ENCODE results near the gene ANKRD13D. TPM values are rescaled to one million over a fixed set of nuclear protein-coding genes. Genes with fewer than 3 reads are reported as not detected.

ANKRD13D gene
- total and polyA plus RNA-seq, 9 donors, result 5.6 to 60.9 (median 41.3) TPM

DNA sequence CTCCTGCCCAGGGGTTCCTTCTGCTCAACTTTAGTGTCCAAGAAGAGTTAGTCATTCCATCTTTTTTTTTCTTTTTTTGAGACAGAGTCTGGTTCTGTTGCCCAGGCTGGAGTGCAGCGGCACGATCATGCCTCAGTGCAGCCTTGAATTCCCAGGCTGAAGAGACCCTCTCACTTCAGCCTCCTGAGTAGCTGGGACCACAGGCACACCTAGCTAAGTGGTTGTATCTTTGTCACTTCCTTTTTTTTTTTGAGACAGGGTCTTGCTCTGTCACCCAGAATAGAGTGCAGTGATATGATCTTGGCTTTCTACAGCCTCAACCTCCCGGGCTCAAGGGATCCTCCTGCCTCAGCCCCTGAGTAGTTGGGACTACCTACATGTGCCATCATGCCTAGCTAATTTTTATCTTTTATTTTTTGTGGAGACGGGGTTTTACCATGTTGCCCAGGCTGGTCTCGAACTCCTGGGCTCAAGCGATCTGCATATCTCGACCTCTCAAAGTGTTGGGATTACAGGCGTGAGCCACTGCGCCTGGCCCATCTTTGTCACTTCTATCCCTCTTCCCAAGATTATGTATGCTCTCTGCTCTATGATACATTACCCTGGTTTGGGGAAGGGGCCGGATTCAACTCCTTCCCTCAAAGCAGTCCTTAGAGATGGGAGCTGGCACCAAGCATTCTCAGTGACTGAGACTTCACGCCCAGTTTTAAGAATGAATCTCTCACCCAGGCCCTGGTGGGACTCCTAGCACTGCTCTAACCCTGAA lies 24.2 kb downstream of the ANKRD13D start:
- intact Hi-C loops (cut with DNase I), result no loop called here
- TF ChIP-seq POLR2A (IDR thresholded peaks at IDR 0.05) (no peak), EP300 (IDR thresholded peaks at IDR 0.05) (no peak)
- TF ChIP-seq, protein P1, sequence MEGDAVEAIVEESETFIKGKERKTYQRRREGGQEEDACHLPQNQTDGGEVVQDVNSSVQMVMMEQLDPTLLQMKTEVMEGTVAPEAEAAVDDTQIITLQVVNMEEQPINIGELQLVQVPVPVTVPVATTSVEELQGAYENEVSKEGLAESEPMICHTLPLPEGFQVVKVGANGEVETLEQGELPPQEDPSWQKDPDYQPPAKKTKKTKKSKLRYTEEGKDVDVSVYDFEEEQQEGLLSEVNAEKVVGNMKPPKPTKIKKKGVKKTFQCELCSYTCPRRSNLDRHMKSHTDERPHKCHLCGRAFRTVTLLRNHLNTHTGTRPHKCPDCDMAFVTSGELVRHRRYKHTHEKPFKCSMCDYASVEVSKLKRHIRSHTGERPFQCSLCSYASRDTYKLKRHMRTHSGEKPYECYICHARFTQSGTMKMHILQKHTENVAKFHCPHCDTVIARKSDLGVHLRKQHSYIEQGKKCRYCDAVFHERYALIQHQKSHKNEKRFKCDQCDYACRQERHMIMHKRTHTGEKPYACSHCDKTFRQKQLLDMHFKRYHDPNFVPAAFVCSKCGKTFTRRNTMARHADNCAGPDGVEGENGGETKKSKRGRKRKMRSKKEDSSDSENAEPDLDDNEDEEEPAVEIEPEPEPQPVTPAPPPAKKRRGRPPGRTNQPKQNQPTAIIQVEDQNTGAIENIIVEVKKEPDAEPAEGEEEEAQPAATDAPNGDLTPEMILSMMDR (IDR thresholded peaks at IDR 0.05), result no peak
- Histone ChIP-seq H3K4me3 (no peak overlapping the region), H3K9me3 (no peaks in the 10 kb centered on the region), H3K27ac (no peak overlapping the region), H3K4me1 (ENCODE audit: insufficient read depth) (no peaks in the 10 kb centered on the region), H3K36me3 (no peaks in the 10 kb centered on the region), H3K27me3 (no peaks in the 10 kb centered on the region)
- 78 to 80% (median 80%) methylated on average over 11 of the region's 11 CpGs for WGBS, 3 donors
- no peak for DNase-seq

DNA sequence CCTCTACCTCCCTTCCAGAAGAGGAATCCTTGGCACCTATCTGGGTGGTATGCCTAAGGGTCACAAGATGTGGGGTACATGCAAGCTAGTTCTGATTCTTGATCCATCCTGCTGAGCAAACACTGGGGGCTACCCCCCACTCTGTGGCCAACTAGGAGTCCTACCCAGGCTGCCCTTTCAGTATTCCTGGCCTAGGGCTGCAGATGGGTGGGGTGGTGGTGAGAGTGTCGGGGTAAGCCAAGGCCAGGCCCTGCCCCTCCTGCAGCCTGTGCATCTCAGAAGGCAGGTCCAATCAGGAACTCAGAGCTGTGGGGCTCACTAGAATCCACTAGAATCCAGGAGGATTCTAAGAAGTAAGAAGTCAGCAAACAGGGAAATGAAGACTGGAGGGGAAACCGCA lies 25.1 kb downstream of the ANKRD13D start:
- intact Hi-C loops (cut with DNase I), result no loop called here
- TF ChIP-seq EP300 (IDR thresholded peaks at IDR 0.05), result no peak
- TF ChIP-seq, protein P1 (IDR thresholded peaks at IDR 0.05), result no peak
- no peak for TF ChIP-seq POLR2A (IDR thresholded peaks at IDR 0.05)
- no peaks in the 10 kb centered on the region for H3K27me3 ChIP-seq
- no peak for DNase-seq
- H3K4me3 ChIP-seq, result no peak overlapping the region
- no peaks in the 10 kb centered on the region for H3K9me3 ChIP-seq
- no peak overlapping the region for H3K27ac ChIP-seq
- no peaks in the 10 kb centered on the region for H3K36me3 ChIP-seq
- WGBS, 3 donors, result 62 to 75% (median 75%) methylated on average over 2 of the region's 2 CpGs
- peaks cover 2% of the 10 kb centered on the region for H3K4me1 ChIP-seq (ENCODE audit: insufficient read depth)

DNA sequence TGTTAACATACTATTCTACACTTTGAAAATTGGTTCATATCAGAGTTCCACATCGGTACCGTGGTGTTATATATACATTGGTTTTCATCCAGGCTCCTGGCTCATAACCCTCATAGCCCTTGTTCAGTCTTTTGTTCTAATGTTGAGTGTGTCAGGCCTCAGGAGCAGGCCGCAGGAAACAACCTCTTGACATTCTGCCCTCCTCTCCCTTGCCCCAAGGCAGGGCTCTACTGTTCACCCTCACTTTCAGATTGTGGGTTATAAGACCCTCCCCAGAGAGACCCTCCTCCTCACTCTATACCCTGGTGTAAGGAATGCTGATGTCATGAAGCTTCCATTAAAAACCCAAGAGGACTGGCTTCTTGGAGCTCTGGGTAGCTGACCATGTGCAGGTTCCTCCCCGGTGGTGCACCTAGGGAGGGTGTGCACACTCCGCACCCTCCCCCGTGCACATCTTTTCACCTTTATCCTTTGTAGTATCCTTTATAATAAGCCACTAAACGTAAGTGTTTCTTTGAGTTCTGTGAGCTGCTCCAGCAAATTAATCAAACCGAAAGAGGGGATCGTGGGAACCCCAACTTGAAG lies 26.3 kb downstream of the ANKRD13D start:
- Histone ChIP-seq H3K27ac (no peak overlapping the region), H3K9me3 (no peaks in the 10 kb centered on the region), H3K36me3 (no peaks in the 10 kb centered on the region), H3K4me3 (no peak overlapping the region), H3K4me1 (ENCODE audit: insufficient read depth) (peaks cover 2% of the 10 kb centered on the region), H3K27me3 (no peaks in the 10 kb centered on the region)
- 65 to 76% (median 73%) methylated on average over 9 of the region's 9 CpGs for WGBS, 3 donors
- TF ChIP-seq POLR2A (IDR thresholded peaks at IDR 0.05) (no peak), EP300 (IDR thresholded peaks at IDR 0.05) (no peak)
- TF ChIP-seq, protein P1 (IDR thresholded peaks at IDR 0.05), result no peak
- intact Hi-C loops (cut with DNase I), result loop anchor here in 2 of 4 donors (5.0 kb wide), 2 partner anchors 48 to 233 kb away; partner anchors contain the start of gene GRK2 (in 1 of the 2)
- no peak for DNase-seq

DNA sequence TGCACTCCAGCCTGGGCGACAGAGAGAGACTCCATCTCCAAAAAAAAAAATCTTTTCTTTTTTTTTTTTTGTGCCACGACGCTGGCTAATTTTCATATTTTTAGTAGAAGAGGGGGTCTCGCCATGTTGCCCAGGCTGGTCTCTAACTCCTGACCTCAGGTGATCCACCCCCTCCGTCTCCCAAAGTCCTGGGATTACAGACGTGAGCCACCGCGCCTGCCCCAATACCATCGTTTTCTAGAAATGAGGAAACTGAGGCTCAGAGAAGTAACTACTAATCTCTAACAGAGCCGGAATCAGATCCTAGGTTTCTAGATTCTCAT lies 27.7 kb downstream of the ANKRD13D start:
- H3K36me3 ChIP-seq, result no peaks in the 10 kb centered on the region
- 0 to 1% (median 0%) methylated on average over 10 of the region's 10 CpGs for WGBS, 3 donors
- intact Hi-C loops (cut with DNase I), result loop anchor here (1.0 to 5.0 kb wide), 4 partner anchors 50 to 235 kb away; partner anchors contain the start of gene GRK2 (in 4 of the 4)
- DNase-seq, result no peak
- H3K27me3 ChIP-seq, result no peaks in the 10 kb centered on the region
- H3K4me3 ChIP-seq, result peak overlapping the region; percentile 64
- peak overlapping the region; percentile 87 to 89 for H3K27ac ChIP-seq
- peaks cover 2% of the 10 kb centered on the region for H3K4me1 ChIP-seq (ENCODE audit: insufficient read depth)
- H3K9me3 ChIP-seq, result no peaks in the 10 kb centered on the region
- TF ChIP-seq POLR2A (IDR thresholded peaks at IDR 0.05), result no peak
- TF ChIP-seq EP300 (IDR thresholded peaks at IDR 0.05), result no peak
- TF ChIP-seq, protein P1 (IDR thresholded peaks at IDR 0.05), result no peak
